ENCODE results near the gene RAPGEF2. TPM values are rescaled to one million over a fixed set of nuclear protein-coding genes. Genes with fewer than 3 reads are reported as not detected.

The RAPGEF2 gene
- total and polyA plus RNA-seq, 2 of the 8 experiments (the other 6 are each of a cell fraction or from before 2014, with no cell fraction given): 24.4 to 48.6 TPM

GRCh38 chr4:159201168-159201567 is 98.3 kb downstream of the RAPGEF2 start (continued):
- TF ChIP-seq YY1 (IDR thresholded peaks at IDR 0.05; ENCODE audit: low read depth, low read length): no peak
- TF ChIP-seq USF2 (IDR thresholded peaks at IDR 0.05; ENCODE audit: low read length): no peak
- TF ChIP-seq BCL11A (IDR thresholded peaks at IDR 0.05; ENCODE audit: low read depth in 2 of 2, low read length in 2 of 2): no peak
- no peak for TF ChIP-seq JUN (IDR thresholded peaks at IDR 0.05; ENCODE audit: low read depth, low read length)
- no peak for TF ChIP-seq EZH2 (IDR thresholded peaks at IDR 0.05; ENCODE audit: low read depth, low read length, severe bottlenecking)
- TF ChIP-seq E2F6 (IDR thresholded peaks at IDR 0.05): no peak
- TF ChIP-seq MAX (IDR thresholded peaks at IDR 0.05): no peak
- TF ChIP-seq ZNF274 (IDR thresholded peaks at IDR 0.05; ENCODE audit: borderline replicate concordance, extremely low read depth, low read length): no peak

Data from H1 (cell line).